ENCODE results near the gene B3GALT4. TPM values are rescaled to one million over a fixed set of nuclear protein-coding genes. Genes with fewer than 3 reads are reported as not detected.

B3GALT4 gene
- total and polyA plus RNA-seq, 2 of the 13 experiments (the other 11 are each of a cell fraction or from before 2014, with no cell fraction given) = 0.04 to 0.27 TPM

DNA sequence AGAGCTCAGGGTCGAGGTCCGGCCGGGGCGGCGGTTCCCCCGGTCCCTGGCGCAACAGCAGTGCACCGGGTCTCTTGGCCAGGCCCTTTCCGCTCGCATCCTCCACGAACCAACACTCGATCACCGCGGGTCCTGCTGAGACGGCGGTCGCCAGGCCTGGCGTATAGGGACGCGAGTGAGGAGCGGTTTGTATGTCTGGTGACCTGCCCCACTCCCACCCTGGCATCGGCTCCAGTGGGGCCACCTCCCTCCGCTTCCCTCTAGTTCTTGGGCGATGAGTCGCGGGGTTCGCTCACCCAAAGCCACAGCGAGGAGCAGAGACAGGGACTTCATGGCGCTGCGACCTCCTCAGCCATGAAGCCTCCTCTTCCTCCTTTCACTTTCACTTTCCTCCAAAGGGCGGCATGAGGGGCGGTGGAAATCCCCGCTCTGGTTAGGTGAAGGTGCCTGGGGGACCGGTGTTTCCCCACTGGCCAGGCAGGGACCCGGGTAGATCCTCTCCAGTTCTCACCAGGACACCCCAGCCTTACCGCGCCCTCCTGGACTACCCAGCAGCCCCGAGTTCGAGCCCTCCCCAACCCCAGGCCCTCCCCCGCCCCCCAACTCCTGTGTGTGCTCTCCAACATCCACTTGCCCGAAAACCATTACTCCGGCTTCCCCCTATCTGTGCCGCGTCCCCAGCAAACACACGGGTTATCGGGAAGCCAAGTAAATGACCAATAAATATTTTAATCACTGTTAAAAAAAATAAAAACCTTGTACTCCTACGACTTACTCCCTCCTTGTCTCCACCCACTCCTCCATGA lies 37.0 kb downstream of the B3GALT4 start, which contains the start of gene TAPBP (continued):
- TF ChIP-seq, protein P1, sequence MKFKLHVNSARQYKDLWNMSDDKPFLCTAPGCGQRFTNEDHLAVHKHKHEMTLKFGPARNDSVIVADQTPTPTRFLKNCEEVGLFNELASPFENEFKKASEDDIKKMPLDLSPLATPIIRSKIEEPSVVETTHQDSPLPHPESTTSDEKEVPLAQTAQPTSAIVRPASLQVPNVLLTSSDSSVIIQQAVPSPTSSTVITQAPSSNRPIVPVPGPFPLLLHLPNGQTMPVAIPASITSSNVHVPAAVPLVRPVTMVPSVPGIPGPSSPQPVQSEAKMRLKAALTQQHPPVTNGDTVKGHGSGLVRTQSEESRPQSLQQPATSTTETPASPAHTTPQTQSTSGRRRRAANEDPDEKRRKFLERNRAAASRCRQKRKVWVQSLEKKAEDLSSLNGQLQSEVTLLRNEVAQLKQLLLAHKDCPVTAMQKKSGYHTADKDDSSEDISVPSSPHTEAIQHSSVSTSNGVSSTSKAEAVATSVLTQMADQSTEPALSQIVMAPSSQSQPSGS (CRISPR knock-in tag; IDR thresholded peaks at IDR 0.05) = peak; percentile 42; the same call in 1 of the 2 replicates
- TF ChIP-seq SAFB2 (CRISPR knock-in tag; IDR thresholded peaks at IDR 0.05; ENCODE audit: borderline replicate concordance, low read depth) (peak; percentile 53), TBX3 (IDR thresholded peaks at IDR 0.05; ENCODE audit: borderline replicate concordance) (no peak), NFRKB (IDR thresholded peaks at IDR 0.05) (no peak), KDM4B (CRISPR knock-in tag; IDR thresholded peaks at IDR 0.05) (peak; percentile 54; the same call in 1 of the 2 replicates), SNAI1 (CRISPR knock-in tag; IDR thresholded peaks at IDR 0.05; ENCODE audit: borderline replicate concordance) (0 out of 2 replicates have a peak, but pooled peaks have one; percentile 41), PCBP2 (optimal IDR thresholded peaks at IDR 0.05; ENCODE audit: low read depth, low read length, poor library complexity, severe bottlenecking) (no peak), FOXJ3 (CRISPR knock-in tag; IDR thresholded peaks at IDR 0.05; ENCODE audit: borderline replicate concordance) (no peak), RFXAP (CRISPR knock-in tag; IDR thresholded peaks at IDR 0.05; ENCODE audit: borderline replicate concordance) (no peak), ZKSCAN5 (CRISPR knock-in tag; IDR thresholded peaks at IDR 0.05) (no peak), SP5 (CRISPR knock-in tag; IDR thresholded peaks at IDR 0.05; ENCODE audit: borderline replicate concordance, low read depth) (no peak; the same call in 1 of the 2 replicates), KDM5A (IDR thresholded peaks at IDR 0.05; ENCODE audit: borderline replicate concordance, low read length) (no peak), ERF (CRISPR knock-in tag; IDR thresholded peaks at IDR 0.05) (peak; percentile 14; the same call in 1 of the 2 replicates), MBNL3 (CRISPR knock-in tag; conservative IDR thresholded peaks at IDR 0.05) (no peak), RFX5 (IDR thresholded peaks at IDR 0.05; ENCODE audit: low read depth, low read length) (no peak), NFYB (CRISPR knock-in tag; IDR thresholded peaks at IDR 0.05) (no peak), ZNF225 (CRISPR knock-in tag; IDR thresholded peaks at IDR 0.05) (peak; percentile 65; the same call in 1 of the 2 replicates), MEF2D (CRISPR knock-in tag; IDR thresholded peaks at IDR 0.05) (no peak), SRSF1 (optimal IDR thresholded peaks at IDR 0.05; ENCODE audit: low read depth, low read length) (peak; percentile 52), GTF2F1 (IDR thresholded peaks at IDR 0.05; ENCODE audit: low read length) (0 out of 2 replicates have a peak, but pooled peaks have one; percentile 31)
- TF ChIP-seq, protein P2, sequence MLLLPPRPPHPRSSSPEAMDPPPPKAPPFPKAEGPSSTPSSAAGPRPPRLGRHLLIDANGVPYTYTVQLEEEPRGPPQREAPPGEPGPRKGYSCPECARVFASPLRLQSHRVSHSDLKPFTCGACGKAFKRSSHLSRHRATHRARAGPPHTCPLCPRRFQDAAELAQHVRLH (CRISPR knock-in tag; IDR thresholded peaks at IDR 0.05; ENCODE audit: borderline replicate concordance, low read depth) = no peak; the same call in 1 of the 2 replicates
- TF ChIP-seq, protein P3, sequence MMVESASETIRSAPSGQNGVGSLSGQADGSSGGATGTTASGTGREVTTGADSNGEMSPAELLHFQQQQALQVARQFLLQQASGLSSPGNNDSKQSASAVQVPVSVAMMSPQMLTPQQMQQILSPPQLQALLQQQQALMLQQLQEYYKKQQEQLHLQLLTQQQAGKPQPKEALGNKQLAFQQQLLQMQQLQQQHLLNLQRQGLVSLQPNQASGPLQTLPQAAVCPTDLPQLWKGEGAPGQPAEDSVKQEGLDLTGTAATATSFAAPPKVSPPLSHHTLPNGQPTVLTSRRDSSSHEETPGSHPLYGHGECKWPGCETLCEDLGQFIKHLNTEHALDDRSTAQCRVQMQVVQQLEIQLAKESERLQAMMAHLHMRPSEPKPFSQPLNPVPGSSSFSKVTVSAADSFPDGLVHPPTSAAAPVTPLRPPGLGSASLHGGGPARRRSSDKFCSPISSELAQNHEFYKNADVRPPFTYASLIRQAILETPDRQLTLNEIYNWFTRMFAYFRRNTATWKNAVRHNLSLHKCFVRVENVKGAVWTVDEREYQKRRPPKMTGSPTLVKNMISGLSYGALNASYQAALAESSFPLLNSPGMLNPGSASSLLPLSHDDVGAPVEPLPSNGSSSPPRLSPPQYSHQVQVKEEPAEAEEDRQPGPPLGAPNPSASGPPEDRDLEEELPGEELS (CRISPR knock-in tag; IDR thresholded peaks at IDR 0.05) = no peak
- TF ChIP-seq, protein P4, sequence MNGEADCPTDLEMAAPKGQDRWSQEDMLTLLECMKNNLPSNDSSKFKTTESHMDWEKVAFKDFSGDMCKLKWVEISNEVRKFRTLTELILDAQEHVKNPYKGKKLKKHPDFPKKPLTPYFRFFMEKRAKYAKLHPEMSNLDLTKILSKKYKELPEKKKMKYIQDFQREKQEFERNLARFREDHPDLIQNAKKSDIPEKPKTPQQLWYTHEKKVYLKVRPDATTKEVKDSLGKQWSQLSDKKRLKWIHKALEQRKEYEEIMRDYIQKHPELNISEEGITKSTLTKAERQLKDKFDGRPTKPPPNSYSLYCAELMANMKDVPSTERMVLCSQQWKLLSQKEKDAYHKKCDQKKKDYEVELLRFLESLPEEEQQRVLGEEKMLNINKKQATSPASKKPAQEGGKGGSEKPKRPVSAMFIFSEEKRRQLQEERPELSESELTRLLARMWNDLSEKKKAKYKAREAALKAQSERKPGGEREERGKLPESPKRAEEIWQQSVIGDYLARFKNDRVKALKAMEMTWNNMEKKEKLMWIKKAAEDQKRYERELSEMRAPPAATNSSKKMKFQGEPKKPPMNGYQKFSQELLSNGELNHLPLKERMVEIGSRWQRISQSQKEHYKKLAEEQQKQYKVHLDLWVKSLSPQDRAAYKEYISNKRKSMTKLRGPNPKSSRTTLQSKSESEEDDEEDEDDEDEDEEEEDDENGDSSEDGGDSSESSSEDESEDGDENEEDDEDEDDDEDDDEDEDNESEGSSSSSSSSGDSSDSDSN (CRISPR knock-in tag; IDR thresholded peaks at IDR 0.05) = peak; percentile 95
